SJCRH30 (cell line): ENCODE data around the gene KCTD5. TPM values are rescaled to one million over a fixed set of nuclear protein-coding genes. Genes with fewer than 3 reads are reported as not detected.
"Not testable (repeated sequence)": the region's sequence is repeated elsewhere in the genome, so short reads cannot be mapped to it uniquely, and the experiment has no call there.

Experiments
- DNase-seq, 2 experiments: peaks; one replicate each; pipeline ENCODE4 v3.0.0-alpha.2; 2015 to 2020
- H3K27ac ChIP-seq: fragments of 250-450 bp; sonication (Bioruptor Pico); 2 replicates; pipeline ENCODE4 v1.5.1; 2020; ENCODE audit warnings: mild to moderate bottlenecking, moderate library complexity
- H3K27me3 ChIP-seq: fragments of 250-450 bp; sonication (Bioruptor Pico); 2 replicates; pipeline ENCODE4 v1.5.1; 2020; ENCODE audit warnings: mild to moderate bottlenecking, moderate library complexity
- H3K36me3 ChIP-seq: fragments of 250-450 bp; sonication (Bioruptor Pico); 2 replicates; pipeline ENCODE4 v1.5.1; 2020; ENCODE audit warnings: mild to moderate bottlenecking, moderate library complexity
- H3K4me1 ChIP-seq: fragments of 250-450 bp; sonication (Bioruptor Pico); 2 replicates; pipeline ENCODE4 v1.5.1; 2020; ENCODE audit warnings: mild to moderate bottlenecking, moderate library complexity
- H3K4me3 ChIP-seq: fragments of 250-450 bp; sonication (Bioruptor Pico); 2 replicates; pipeline ENCODE4 v1.5.1; 2020; ENCODE audit warnings: mild to moderate bottlenecking, moderate library complexity
- H3K9me3 ChIP-seq: fragments of 250-450 bp; sonication (Bioruptor Pico); replicated peaks from 2 replicates; pipeline ENCODE4 v1.5.1; 2020; ENCODE audit warnings: mild to moderate bottlenecking, moderate library complexity
- total RNA-seq: library from RNA; depleted of rRNA; stranded (reverse); fragments of >200 nt; shearing (Covaris generic); gene quantifications from 2 replicates; pipeline ENCODE4 v1.2.3, GENCODE V29; 2014

KCTD5 gene
- total RNA-seq, 1 experiment from 2014 or later: 42.9 TPM

DNA sequence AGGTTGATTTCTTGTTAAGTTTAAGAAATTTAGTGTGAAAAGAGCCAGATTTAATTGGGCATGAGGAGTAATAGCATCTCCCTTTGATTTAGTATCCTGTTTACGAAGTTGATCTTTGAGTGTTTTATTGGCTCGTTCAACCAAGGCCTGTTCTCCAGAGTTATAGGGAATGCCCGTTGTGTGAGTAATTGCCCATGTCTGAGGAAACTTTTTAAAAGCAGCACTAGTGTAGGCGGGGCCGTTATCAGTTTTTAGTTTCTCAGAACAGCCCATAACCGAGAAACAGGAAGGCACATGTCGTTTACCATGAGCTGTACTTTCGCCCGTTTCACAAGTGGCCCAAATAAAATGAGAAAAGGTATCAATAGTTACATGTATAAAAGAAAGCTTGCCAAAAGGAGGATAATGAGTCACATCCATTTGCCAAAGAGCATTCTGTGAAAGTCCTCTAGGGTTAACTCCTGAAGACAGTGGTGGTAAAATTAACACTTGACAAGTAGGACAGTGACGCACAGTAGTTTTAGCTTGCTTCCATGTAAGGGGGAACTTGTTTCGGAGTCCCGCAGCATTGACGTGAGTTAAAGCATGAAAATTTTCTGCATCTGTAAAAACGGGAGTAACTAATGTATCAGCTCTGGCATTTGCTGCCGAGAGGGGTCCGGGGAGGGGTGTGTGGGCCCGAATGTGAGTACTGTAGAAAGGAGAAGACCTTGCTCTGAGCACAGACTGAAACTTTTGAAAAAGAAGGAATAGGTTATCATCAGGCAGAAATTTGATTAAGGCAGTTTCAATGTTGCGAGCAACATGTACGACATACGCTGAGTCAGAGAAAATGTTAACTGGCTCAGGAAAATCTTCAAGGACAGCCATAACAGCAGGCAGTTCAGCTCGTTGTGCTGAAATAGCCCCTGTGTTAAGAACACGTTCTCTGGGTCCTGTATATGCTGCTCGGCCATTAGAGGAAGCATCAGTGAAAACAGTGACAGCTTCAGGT lies 18.5 kb upstream of the KCTD5 start:
- Histone ChIP-seq H3K27ac (no peak overlapping the region), H3K36me3 (no peaks in the 10 kb centered on the region), H3K9me3 (no peaks in the 10 kb centered on the region), H3K27me3 (no peaks in the 10 kb centered on the region), H3K4me3 (no peak overlapping the region), H3K4me1 (no peaks in the 10 kb centered on the region)
- no peak for DNase-seq

- H3K36me3 ChIP-seq: no peaks in the 10 kb centered on the region
- no peaks in the 10 kb centered on the region for H3K4me1 ChIP-seq
- no peaks in the 10 kb centered on the region for H3K27me3 ChIP-seq
- DNase-seq: no peak
- no peak overlapping the region for H3K27ac ChIP-seq
- no peak overlapping the region for H3K4me3 ChIP-seq
- no peaks in the 10 kb centered on the region for H3K9me3 ChIP-seq
Measured at GRCh38 chr16:2664574-2664982, 17.7 kb upstream of the KCTD5 start.

GRCh38 chr16:2666671-2667070 lies 15.7 kb upstream of the KCTD5 start:
- H3K36me3 ChIP-seq, H3K27ac ChIP-seq, H3K27me3 ChIP-seq, H3K4me1 ChIP-seq, DNase-seq, H3K9me3 ChIP-seq, H3K4me3 ChIP-seq: not testable (repeated sequence)

DNA sequence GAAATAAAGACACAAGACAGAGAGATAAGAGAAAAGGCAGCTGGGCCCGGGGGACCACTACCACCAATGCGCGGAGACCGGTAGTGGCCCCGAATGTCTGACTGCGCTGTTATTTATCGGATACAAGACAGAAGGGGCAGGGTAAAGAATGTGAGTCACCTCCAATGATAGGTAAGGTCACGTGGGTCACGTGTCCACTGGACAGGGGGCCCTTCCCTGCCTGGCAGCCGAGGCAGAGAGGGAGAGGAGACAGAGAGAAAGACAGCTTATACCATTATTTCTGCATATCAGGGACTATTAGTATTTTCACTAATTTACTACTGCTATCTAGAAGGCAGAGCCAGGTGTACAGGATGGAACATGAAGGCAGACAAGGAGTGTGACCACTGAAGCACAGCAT lies 12.7 kb upstream of the KCTD5 start:
- not testable (repeated sequence) for H3K4me3 ChIP-seq, H3K9me3 ChIP-seq, H3K27ac ChIP-seq, H3K4me1 ChIP-seq, H3K27me3 ChIP-seq, H3K36me3 ChIP-seq, DNase-seq

- H3K4me3 ChIP-seq, H3K9me3 ChIP-seq, H3K27me3 ChIP-seq, H3K27ac ChIP-seq, H3K4me1 ChIP-seq, H3K36me3 ChIP-seq: not testable (repeated sequence)
- DNase-seq: peak; percentile 12 to 20
Measured at GRCh38 chr16:2670017-2670416, 12.3 kb upstream of the KCTD5 start.

- not testable (repeated sequence) for H3K9me3 ChIP-seq, H3K4me1 ChIP-seq, H3K27ac ChIP-seq, H3K27me3 ChIP-seq, H3K4me3 ChIP-seq, DNase-seq, H3K36me3 ChIP-seq
Measured at GRCh38 chr16:2671193-2671592, 11.1 kb upstream of the KCTD5 start.

GRCh38 chr16:2671741-2672140 lies 10.6 kb upstream of the KCTD5 start:
- H3K9me3 ChIP-seq: no peaks in the 10 kb centered on the region
- no peak overlapping the region for H3K27ac ChIP-seq
- H3K4me1 ChIP-seq: peaks cover 4% of the 10 kb centered on the region; the same call in 1 of the 2 replicates
- no peak for DNase-seq
- no peaks in the 10 kb centered on the region for H3K36me3 ChIP-seq
- no peaks in the 10 kb centered on the region for H3K27me3 ChIP-seq
- no peak overlapping the region for H3K4me3 ChIP-seq

DNA sequence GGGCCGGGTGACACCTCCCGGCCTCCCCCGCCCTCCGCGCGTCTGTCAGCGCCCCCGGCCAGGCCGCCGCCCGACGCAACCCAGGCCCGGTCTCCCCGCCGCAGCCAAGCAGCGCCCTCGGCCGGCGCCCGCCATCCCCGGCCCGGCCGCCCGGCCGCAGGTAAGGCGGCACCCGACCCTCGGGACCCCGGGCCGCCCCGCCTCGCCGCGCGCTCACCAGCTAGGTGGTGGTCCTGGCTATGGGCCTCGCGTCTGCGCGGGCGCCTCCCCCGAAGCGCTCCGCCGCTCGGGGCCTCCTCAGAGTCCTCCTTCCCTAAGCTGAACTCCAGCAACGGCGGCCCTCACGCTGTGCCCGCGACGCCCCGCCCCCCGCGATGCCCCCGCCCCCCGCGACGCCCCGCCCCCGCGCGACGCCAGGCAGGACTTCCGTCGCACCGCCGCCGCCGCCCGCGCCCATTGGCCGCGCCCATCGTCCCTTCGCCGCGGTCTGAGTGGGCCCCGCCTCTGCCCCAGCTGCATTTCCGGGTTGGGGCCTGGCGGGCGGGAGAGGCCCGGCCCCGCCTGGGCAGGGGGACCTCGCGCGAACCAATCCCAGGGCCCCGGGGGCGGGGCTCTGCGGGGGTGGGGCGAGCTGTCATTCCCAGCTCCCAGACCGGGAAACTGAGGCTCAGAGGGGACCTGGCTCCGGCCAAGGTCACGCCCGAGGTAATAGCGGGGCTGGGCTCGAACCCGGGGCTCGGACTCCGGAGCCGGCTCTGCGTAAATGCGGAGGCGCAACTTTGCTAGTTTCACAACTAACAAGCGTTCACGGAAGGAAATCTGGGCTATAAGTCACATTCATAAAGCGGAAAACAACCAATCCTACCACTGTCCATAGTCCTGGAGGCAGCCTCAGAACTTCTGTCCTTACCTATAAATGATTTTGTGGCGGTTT lies 9.0 kb upstream of the KCTD5 start:
- H3K4me1 ChIP-seq: peaks cover 4% of the 10 kb centered on the region; the same call in 1 of the 2 replicates
- no peaks in the 10 kb centered on the region for H3K36me3 ChIP-seq
- peak; percentile 91 to 94 for DNase-seq
- H3K27me3 ChIP-seq: no peaks in the 10 kb centered on the region
- peak overlapping the region; percentile 74 for H3K4me3 ChIP-seq
- H3K9me3 ChIP-seq: no peaks in the 10 kb centered on the region
- H3K27ac ChIP-seq: no peak overlapping the region

- no peak for DNase-seq
- Histone ChIP-seq H3K9me3 (no peaks in the 10 kb centered on the region), H3K27me3 (no peaks in the 10 kb centered on the region), H3K4me1 (peaks cover 4% of the 10 kb centered on the region; the same call in 1 of the 2 replicates), H3K27ac (no peak overlapping the region), H3K36me3 (no peaks in the 10 kb centered on the region), H3K4me3 (no peak overlapping the region)
Measured at GRCh38 chr16:2675021-2675420, 7.3 kb upstream of the KCTD5 start.

- peak; percentile 62 to 67 for DNase-seq
- H3K27me3 ChIP-seq: no peaks in the 10 kb centered on the region
Measured at GRCh38 chr16:2675714-2676113, 6.6 kb upstream of the KCTD5 start.

DNA sequence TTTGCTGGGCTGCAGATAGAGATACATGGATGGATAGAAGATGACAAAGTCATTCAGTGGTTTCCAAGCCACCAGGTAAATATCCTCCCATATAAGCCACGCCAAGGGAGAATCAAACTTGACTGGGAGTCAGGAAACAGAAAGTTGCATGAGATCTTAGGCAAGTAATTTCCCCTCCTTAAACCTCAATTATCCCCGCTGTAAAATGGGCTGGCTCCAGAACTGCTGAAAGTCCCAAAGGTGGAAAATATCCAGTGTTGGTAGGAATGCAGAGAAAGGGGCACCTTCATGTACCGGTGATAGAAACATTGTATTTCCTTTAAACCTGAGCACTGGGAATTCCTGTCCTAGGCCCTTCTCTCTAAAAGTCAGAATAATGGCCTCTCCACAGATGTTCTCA lies 5.4 kb upstream of the KCTD5 start:
- not testable (repeated sequence) for DNase-seq

More at GRCh38 chr16:2675714-2676113, 6.6 kb upstream of the KCTD5 start:
- H3K4me3 ChIP-seq: no peak overlapping the region
- peaks cover 4% of the 10 kb centered on the region; the same call in 1 of the 2 replicates for H3K4me1 ChIP-seq
- no peaks in the 10 kb centered on the region for H3K36me3 ChIP-seq
- no peak overlapping the region for H3K27ac ChIP-seq
- H3K9me3 ChIP-seq: no peaks in the 10 kb centered on the region

GRCh38 chr16:2678206-2678965 lies 3.9 kb upstream of the KCTD5 start:
- H3K36me3 ChIP-seq, DNase-seq, H3K27me3 ChIP-seq, H3K27ac ChIP-seq, H3K4me3 ChIP-seq, H3K9me3 ChIP-seq, H3K4me1 ChIP-seq: not testable (repeated sequence)

More for the DNA sequence above, 5.4 kb upstream of the KCTD5 start:
- H3K36me3 ChIP-seq, H3K4me3 ChIP-seq, H3K27me3 ChIP-seq, H3K4me1 ChIP-seq, H3K9me3 ChIP-seq, H3K27ac ChIP-seq: not testable (repeated sequence)

GRCh38 chr16:2679902-2680301 lies 2.4 kb upstream of the KCTD5 start:
- not testable (repeated sequence) for H3K9me3 ChIP-seq, H3K27me3 ChIP-seq, H3K4me1 ChIP-seq, H3K27ac ChIP-seq, H3K4me3 ChIP-seq, H3K36me3 ChIP-seq, DNase-seq

GRCh38 chr16:2680360-2680759 lies 2.0 kb upstream of the KCTD5 start:
- DNase-seq, H3K4me3 ChIP-seq, H3K4me1 ChIP-seq, H3K36me3 ChIP-seq, H3K27ac ChIP-seq, H3K9me3 ChIP-seq, H3K27me3 ChIP-seq: not testable (repeated sequence)
